ENCODE data around the gene UPB1. TPM values are rescaled to one million over a fixed set of nuclear protein-coding genes. Genes with fewer than 3 reads are reported as not detected.

UPB1 gene
- total and polyA plus RNA-seq, 4 experiments from 2014 or later: 1.1 to 1.4 TPM; not detected in 2

- H3K9me3 ChIP-seq (ENCODE audit: control insufficient read depth in 1 of 2, low read length in 2 of 2): no peaks in the 10 kb centered on the region
- ChIA-PET POLR2A (ENCODE audit: partially characterized antibody) (interaction anchor here (1.2 kb wide), 1 partner anchor 71 kb away, joined by 3 read pairs; no protein-coding TSS in a partner anchor), CTCF (ENCODE audit: partially characterized antibody) (interaction anchor here (1.2 to 4.4 kb wide), 2 partner anchors 14 to 77 kb away, joined by 3 to 19 read pairs; no protein-coding TSS in a partner anchor)
- DNase-seq: no peak
- peaks cover 1% of the 10 kb centered on the region for H3K27me3 ChIP-seq (ENCODE audit: insufficient read depth, low read length)
- H3K36me3 Mint-ChIP-seq: no peaks in the 10 kb centered on the region
- H3K4me1 ChIP-seq (ENCODE audit: insufficient read depth, low read length): no peaks in the 10 kb centered on the region
- intact Hi-C loops (cut with micrococcal nuclease): no loop called here
- peaks cover 0 to 3% of the 10 kb centered on the region in 2 donors for H3K27me3 Mint-ChIP-seq
- no peak overlapping the region for H3K27ac ChIP-seq (ENCODE audit: low read depth, low read length)
- no peak overlapping the region for H3K4me3 ChIP-seq (ENCODE audit: low read length in 2 of 2)
- no peak overlapping the region for H3K27ac Mint-ChIP-seq
- H3K9me3 Mint-ChIP-seq: no peaks in the 10 kb centered on the region
- H3K4me1 Mint-ChIP-seq: peaks cover 3 to 11% (median 6%) of the 10 kb centered on the region in 4 donors
- no peaks in the 10 kb centered on the region for H3K36me3 ChIP-seq (ENCODE audit: insufficient read depth, low read length)
- H3K4me3 Mint-ChIP-seq: no peak overlapping the region
Observed at GRCh38 chr22:24498824-24499223, 3.7 kb downstream of the UPB1 start.

- no peaks in the 10 kb centered on the region for H3K27me3 ChIP-seq (ENCODE audit: insufficient read depth, low read length)
- no peak overlapping the region for H3K27ac ChIP-seq (ENCODE audit: low read depth, low read length)
- ChIA-PET CTCF (ENCODE audit: partially characterized antibody) (interaction anchor here (1.2 to 4.4 kb wide), 2 partner anchors 15 to 78 kb away, joined by 3 to 19 read pairs; no protein-coding TSS in a partner anchor), POLR2A (ENCODE audit: partially characterized antibody) (no interaction called here)
- no peaks in the 10 kb centered on the region for H3K36me3 ChIP-seq (ENCODE audit: insufficient read depth, low read length)
- peak overlapping the region in 2 of 7 donors; percentile 14 to 32 for H3K27ac Mint-ChIP-seq
- intact Hi-C loops (cut with micrococcal nuclease): no loop called here
- H3K4me1 Mint-ChIP-seq: peaks cover 3 to 11% (median 6%) of the 10 kb centered on the region in 4 donors
- H3K9me3 ChIP-seq (ENCODE audit: control insufficient read depth in 1 of 2, low read length in 2 of 2): no peaks in the 10 kb centered on the region
- no peak for DNase-seq
- no peak overlapping the region for H3K4me3 Mint-ChIP-seq
- no peak overlapping the region for H3K4me3 ChIP-seq (ENCODE audit: low read length in 2 of 2)
- H3K27me3 Mint-ChIP-seq: peaks cover 0 to 3% of the 10 kb centered on the region in 2 donors
- no peaks in the 10 kb centered on the region for H3K9me3 Mint-ChIP-seq
- no peaks in the 10 kb centered on the region for H3K36me3 Mint-ChIP-seq
- H3K4me1 ChIP-seq (ENCODE audit: insufficient read depth, low read length): no peaks in the 10 kb centered on the region
Observed at GRCh38 chr22:24499706-24500276, 4.7 kb downstream of the UPB1 start.

GRCh38 chr22:24500277-24500820, 5.2 kb downstream of the UPB1 start:
- H3K27ac Mint-ChIP-seq: peak overlapping the region in 1 of 7 donors; percentile 22
- peaks cover 3 to 11% (median 6%) of the 10 kb centered on the region in 4 donors for H3K4me1 Mint-ChIP-seq
- CTCF ChIA-PET (ENCODE audit: partially characterized antibody): interaction anchor here (0.7 to 4.4 kb wide), 2 partner anchors 78 kb away, joined by 3 to 19 read pairs; no protein-coding TSS in a partner anchor

GRCh38 chr22:24501301-24502005, 6.3 kb downstream of the UPB1 start:
- CTCF ChIA-PET (ENCODE audit: partially characterized antibody): interaction anchor here (0.7 to 7.3 kb wide), 4 partner anchors 78 to 177 kb away, joined by 3 to 82 read pairs (median 3); no protein-coding TSS in a partner anchor
- POLR2A ChIA-PET (ENCODE audit: partially characterized antibody): interaction anchor here (1.7 kb wide), 1 partner anchor 77 kb away, joined by 7 read pairs; no protein-coding TSS in a partner anchor
- H3K36me3 Mint-ChIP-seq: no peaks in the 10 kb centered on the region
- intact Hi-C loops (cut with micrococcal nuclease): loop anchor here (2.0 kb wide), 1 partner anchor 81 kb away; no protein-coding TSS in a partner anchor
- no peaks in the 10 kb centered on the region for H3K4me1 ChIP-seq (ENCODE audit: insufficient read depth, low read length)
- no peaks in the 10 kb centered on the region for H3K36me3 ChIP-seq (ENCODE audit: insufficient read depth, low read length)
- peaks cover 0 to 3% of the 10 kb centered on the region in 2 donors for H3K27me3 Mint-ChIP-seq
- no peak for DNase-seq
- H3K27me3 ChIP-seq (ENCODE audit: insufficient read depth, low read length): no peaks in the 10 kb centered on the region
- H3K9me3 ChIP-seq (ENCODE audit: control insufficient read depth in 1 of 2, low read length in 2 of 2): no peaks in the 10 kb centered on the region
- no peaks in the 10 kb centered on the region for H3K9me3 Mint-ChIP-seq
- H3K27ac ChIP-seq (ENCODE audit: low read depth, low read length): no peak overlapping the region
- H3K4me3 Mint-ChIP-seq: no peak overlapping the region
- peaks cover 3 to 11% (median 6%) of the 10 kb centered on the region in 4 donors for H3K4me1 Mint-ChIP-seq
- H3K27ac Mint-ChIP-seq: no peak overlapping the region
- no peak overlapping the region for H3K4me3 ChIP-seq (ENCODE audit: low read length in 2 of 2)

More at GRCh38 chr22:24500277-24500820, 5.2 kb downstream of the UPB1 start:
- Histone ChIP-seq H3K9me3 (ENCODE audit: control insufficient read depth in 1 of 2, low read length in 2 of 2) (no peaks in the 10 kb centered on the region), H3K4me1 (ENCODE audit: insufficient read depth, low read length) (no peaks in the 10 kb centered on the region), H3K27ac (ENCODE audit: low read depth, low read length) (no peak overlapping the region), H3K4me3 (ENCODE audit: low read length in 2 of 2) (no peak overlapping the region), H3K27me3 (ENCODE audit: insufficient read depth, low read length) (no peaks in the 10 kb centered on the region), H3K36me3 (ENCODE audit: insufficient read depth, low read length) (no peaks in the 10 kb centered on the region)
- intact Hi-C loops (cut with micrococcal nuclease): no loop called here
- Mint-ChIP-seq H3K4me3 (no peak overlapping the region), H3K9me3 (no peaks in the 10 kb centered on the region), H3K27me3 (peaks cover 0 to 3% of the 10 kb centered on the region in 2 donors), H3K36me3 (no peaks in the 10 kb centered on the region)
- POLR2A ChIA-PET (ENCODE audit: partially characterized antibody): no interaction called here
- DNase-seq: no peak

GRCh38 chr22:24502034-24502433, 6.9 kb downstream of the UPB1 start:
- intact Hi-C loops (cut with micrococcal nuclease): loop anchor here (2.0 kb wide), 1 partner anchor 81 kb away; no protein-coding TSS in a partner anchor
- no peaks in the 10 kb centered on the region for H3K36me3 Mint-ChIP-seq
- CTCF ChIA-PET (ENCODE audit: partially characterized antibody): interaction anchor here (0.7 to 7.3 kb wide), 10 partner anchors 22 to 178 kb away, joined by 3 to 82 read pairs (median 3); partner anchors contain the start of gene ADORA2A
- Histone ChIP-seq H3K27me3 (ENCODE audit: insufficient read depth, low read length) (no peaks in the 10 kb centered on the region), H3K9me3 (ENCODE audit: control insufficient read depth in 1 of 2, low read length in 2 of 2) (no peaks in the 10 kb centered on the region), H3K36me3 (ENCODE audit: insufficient read depth, low read length) (no peaks in the 10 kb centered on the region), H3K4me1 (ENCODE audit: insufficient read depth, low read length) (no peaks in the 10 kb centered on the region), H3K27ac (ENCODE audit: low read depth, low read length) (no peak overlapping the region), H3K4me3 (ENCODE audit: low read length in 2 of 2) (no peak overlapping the region)
- no peak for DNase-seq
- POLR2A ChIA-PET (ENCODE audit: partially characterized antibody): interaction anchor here (1.2 to 1.7 kb wide), 3 partner anchors 75 to 78 kb away, joined by 3 to 7 read pairs (median 6); partner anchors contain the start of gene ADORA2A
- peaks cover 3 to 11% (median 6%) of the 10 kb centered on the region in 4 donors for H3K4me1 Mint-ChIP-seq
- no peaks in the 10 kb centered on the region for H3K9me3 Mint-ChIP-seq
- no peak overlapping the region for H3K4me3 Mint-ChIP-seq
- no peak overlapping the region for H3K27ac Mint-ChIP-seq
- H3K27me3 Mint-ChIP-seq: no peaks in the 10 kb centered on the region

- POLR2A ChIA-PET (ENCODE audit: partially characterized antibody): interaction anchor here (1.2 to 1.7 kb wide), 3 partner anchors 75 to 78 kb away, joined by 3 to 7 read pairs (median 6); partner anchors contain the start of gene ADORA2A
- Mint-ChIP-seq H3K9me3 (no peaks in the 10 kb centered on the region), H3K27me3 (no peaks in the 10 kb centered on the region), H3K4me1 (peaks cover 3 to 7% (median 5%) of the 10 kb centered on the region in 4 donors), H3K36me3 (no peaks in the 10 kb centered on the region), H3K4me3 (no peak overlapping the region), H3K27ac (no peak overlapping the region)
- no peak for DNase-seq
- Histone ChIP-seq H3K36me3 (ENCODE audit: insufficient read depth, low read length) (no peaks in the 10 kb centered on the region), H3K27ac (ENCODE audit: low read depth, low read length) (no peak overlapping the region), H3K9me3 (ENCODE audit: control insufficient read depth in 1 of 2, low read length in 2 of 2) (no peaks in the 10 kb centered on the region), H3K4me1 (ENCODE audit: insufficient read depth, low read length) (no peaks in the 10 kb centered on the region), H3K27me3 (ENCODE audit: insufficient read depth, low read length) (no peaks in the 10 kb centered on the region), H3K4me3 (ENCODE audit: low read length in 2 of 2) (no peak overlapping the region)
- CTCF ChIA-PET (ENCODE audit: partially characterized antibody): interaction anchor here (0.7 to 7.3 kb wide), 10 partner anchors 23 to 179 kb away, joined by 3 to 82 read pairs (median 3); partner anchors contain the start of gene ADORA2A
- intact Hi-C loops (cut with micrococcal nuclease): loop anchor here (2.0 kb wide), 1 partner anchor 82 kb away; no protein-coding TSS in a partner anchor
Observed at GRCh38 chr22:24502541-24502940, 7.4 kb downstream of the UPB1 start.
